Cardiac septum (tissue), 1 donor: ENCODE results near the gene THSD1. TPM values are rescaled to one million over a fixed set of nuclear protein-coding genes. Genes with fewer than 3 reads are reported as not detected.

ENCODE experiments used
- DNase-seq: peaks from one replicate; pipeline ENCODE4 v3.0.0-alpha.2; 2020; ENCODE audit warnings: low spot score
- intact Hi-C: fragments of 100-400 bp; cut with DNase I; formaldehyde crosslinking; loops from one replicate; pipeline ENCODE4 v1.14.0; 2022
- long read RNA-seq: library from polyadenylated mRNA; unstranded; transcript quantifications from one replicate; pipeline ENCODE4 v2.0.0, GENCODE V29; 2021
- total RNA-seq: library from RNA; stranded (reverse); fragmentation: NEBNext Ultra II Directional; extraction: Animal tissue kit (Norgen Biotek cat#: 25700); gene quantifications from one replicate; pipeline ENCODE4 v1.2.1, GENCODE V29; 2021
- donor health status: DM: no; HTN: no; CAD: no.

THSD1 gene
- total RNA-seq, result 6.8 TPM
- long read RNA-seq, partial matches to known transcripts, result 6 of 13 reads
- long read RNA-seq, other reads (novel, unspliced or antisense), result 2 of 13 reads

GRCh38 chr13:52405767-52406494 is at the start of gene THSD1:
THSD1 (minus strand) TSS chr13:52406172; CDS start chr13:52402600, 3,572 bp downstream.
- intact Hi-C loops, result loop anchor here (2.0 kb wide), 1 partner anchor 45 kb away; the partner anchor contains the start of gene VPS36

GRCh38 chr13:52455677-52456041 is 49.7 kb upstream of the THSD1 start:
- intact Hi-C loops, result loop anchor here (10.0 kb wide), 1 partner anchor 261 kb away; no protein-coding TSS in a partner anchor
- peak; percentile 84 for DNase-seq

More at GRCh38 chr13:52405767-52406494, at the start of gene THSD1:
- peak; percentile 85 for DNase-seq

- intact Hi-C loops, result loop anchor here (10.0 kb wide), 1 partner anchor 260 kb away; no protein-coding TSS in a partner anchor
- DNase-seq, result peak; percentile 97
Observed at GRCh38 chr13:52454820-52455676, 49.1 kb upstream of the THSD1 start, which contains the start of gene CKAP2. CKAP2 (plus strand) TSS chr13:52455478; CDS start chr13:52455557, 79 bp downstream.

- intact Hi-C loops, result loop anchor here (10.0 kb wide), 1 partner anchor 260 kb away; no protein-coding TSS in a partner anchor
- no peak for DNase-seq
Observed at GRCh38 chr13:52454459-52454819, 48.5 kb upstream of the THSD1 start.

GRCh38 chr13:52452470-52452869 is 46.5 kb upstream of the THSD1 start:
- no peak for DNase-seq
- intact Hi-C loops, result loop anchor here (10.0 kb wide), 1 partner anchor 258 kb away; no protein-coding TSS in a partner anchor

- intact Hi-C loops, result loop anchor here (2.0 to 10.0 kb wide), 2 partner anchors 44 to 256 kb away; partner anchors contain the start of gene THSD1
- DNase-seq, result no peak
Observed at GRCh38 chr13:52451135-52451804, 45.3 kb upstream of the THSD1 start.

GRCh38 chr13:52450793-52451116 is 44.8 kb upstream of the THSD1 start:
- intact Hi-C loops, result loop anchor here (1.0 to 10.0 kb wide), 3 partner anchors 44 to 256 kb away; partner anchors contain the start of gene THSD1
- DNase-seq, result no peak

- intact Hi-C loops, result loop anchor here (1.0 to 10.0 kb wide), 3 partner anchors 43 to 255 kb away; partner anchors contain the start of gene THSD1
- peak; percentile 98 for DNase-seq
Observed at GRCh38 chr13:52450012-52450792, 44.2 kb upstream of the THSD1 start, which contains the start of gene VPS36. VPS36 (minus strand) TSS chr13:52450634; CDS start chr13:52450594, 40 bp downstream.

- intact Hi-C loops, result loop anchor here (1.0 to 10.0 kb wide), 3 partner anchors 43 to 255 kb away; partner anchors contain the start of gene THSD1
- DNase-seq, result no peak
Observed at GRCh38 chr13:52449331-52450011, 43.5 kb upstream of the THSD1 start.

GRCh38 chr13:52447815-52448552 is 42.0 kb upstream of the THSD1 start:
- intact Hi-C loops, result no loop called here
- no peak for DNase-seq

- DNase-seq, result no peak
- intact Hi-C loops, result no loop called here
Observed at GRCh38 chr13:52447354-52447753, 41.4 kb upstream of the THSD1 start.

GRCh38 chr13:52446265-52446664 is 40.3 kb upstream of the THSD1 start:
- no peak for DNase-seq
- intact Hi-C loops, result no loop called here

GRCh38 chr13:52432456-52432855 is 26.5 kb upstream of the THSD1 start:
- DNase-seq, result no peak
- intact Hi-C loops, result no loop called here

GRCh38 chr13:52428295-52428694 is 22.3 kb upstream of the THSD1 start:
- intact Hi-C loops, result no loop called here
- no peak for DNase-seq

- DNase-seq, result no peak
- intact Hi-C loops, result no loop called here
Observed at GRCh38 chr13:52421216-52421615, 15.2 kb upstream of the THSD1 start.

GRCh38 chr13:52419080-52419479 is 13.1 kb upstream of the THSD1 start:
- no peak for DNase-seq
- intact Hi-C loops, result no loop called here

GRCh38 chr13:52414963-52415362 is 9.0 kb upstream of the THSD1 start:
- intact Hi-C loops, result no loop called here
- DNase-seq, result no peak
